Prostate gland (tissue), 2 donors: Measurements from ENCODE around the gene PSME2.

ENCODE experiments used
- CTCF ChIP-seq, 4 experiments: fragments of 200-600 bp in 2 of 4; fragments of 450-650 bp in 2 of 4; sonication (generic) in 2 of 4; IDR thresholded peaks; 1 replicate in 3 of 4; 2 replicates in 1 of 4; pipeline ENCODE4 v1.5.1; 2016 to 2019; ENCODE audit warnings: antibody characterized with exemption in 4 of 4, mild to moderate bottlenecking in 2 of 4, moderate library complexity in 2 of 4
- POLR2A ChIP-seq: fragments of 450-650 bp; IDR thresholded peaks from one replicate; pipeline ENCODE4 v1.6.1; 2016; ENCODE audit warnings: antibody characterized with exemption, mild to moderate bottlenecking

- TF ChIP-seq CTCF (IDR thresholded peaks at IDR 0.05) (no peak), POLR2A (no peak)
These were observed 49.7 kb downstream of the PSME2 start for GRCh38 chr14:24096545-24097181.
